Gastroesophageal sphincter (tissue), 4 donors: Measurements from ENCODE around the gene C5AR2. TPM values are rescaled to one million over a fixed set of nuclear protein-coding genes. Genes with fewer than 3 reads are reported as not detected.

ENCODE experiments used
- ATAC-seq: fragments of 150-250 bp; one replicate; pipeline ENCODE4 v1.9.1; 2016; ENCODE audit warnings: mild to moderate bottlenecking, moderate library complexity
- H3K27ac ChIP-seq, 4 donors: fragments of 200-600 bp; sonication (generic) in 3 of 4; 1 replicate in 3 of 4; 2 replicates in 1 of 4; pipeline ENCODE4 v1.5.1; 2016 to 2019
- H3K27me3 ChIP-seq: fragments of 200-600 bp; sonication (generic); one replicate; pipeline ENCODE4 v1.5.1; 2019
- H3K36me3 ChIP-seq, 2 donors: fragments of 200-600 bp; sonication (generic); one replicate each; pipeline ENCODE4 v1.5.1; 2019; ENCODE audit warnings: control low read depth in 1 of 2
- H3K4me1 ChIP-seq, 3 donors: fragments of 200-600 bp; sonication (generic); 1 replicate in 2 of 3; 2 replicates in 1 of 3; pipeline ENCODE4 v1.5.1; 2016 to 2019; ENCODE audit warnings: control low read depth in 2 of 3
- H3K4me3 ChIP-seq, 2 donors: fragments of 200-600 bp; sonication (generic); one replicate each; pipeline ENCODE4 v1.5.1; 2019; ENCODE audit warnings: mild to moderate bottlenecking in 1 of 2, moderate library complexity in 1 of 2
- H3K9me3 ChIP-seq, 3 donors: fragments of 200-600 bp; sonication (generic); one replicate each; pipeline ENCODE4 v1.5.1; 2017 to 2019; ENCODE audit warnings: control low read depth in 2 of 3
- CTCF ChIP-seq, 4 experiments: fragments of 200-600 bp in 2 of 4; fragments of 450-650 bp in 2 of 4; sonication (generic) in 1 of 4; IDR thresholded peaks; one replicate each; pipeline ENCODE4 v1.5.1; 2017 to 2019; ENCODE audit warnings: antibody characterized with exemption in 4 of 4, mild to moderate bottlenecking in 2 of 4, moderate library complexity in 2 of 4
- EP300 ChIP-seq: sonication (generic); formaldehyde crosslinking; IDR thresholded peaks from one replicate; pipeline ENCODE4 v1.6.1; 2017; ENCODE audit warnings: antibody characterized with exemption, mild to moderate bottlenecking
- POLR2A ChIP-seq, 2 donors: fragments of 450-650 bp; IDR thresholded peaks; one replicate each; pipeline ENCODE4 v1.6.1; 2017; ENCODE audit warnings: antibody characterized with exemption in 2 of 2, mild to moderate bottlenecking in 2 of 2, moderate library complexity in 1 of 2
- POLR2AphosphoS5 ChIP-seq: sonication (generic); formaldehyde crosslinking; IDR thresholded peaks from one replicate; pipeline ENCODE4 v1.6.1; 2017; ENCODE audit warnings: antibody characterized with exemption
- WGBS, 2 donors: methylation state at CpG; one replicate each; pipeline ENCODE4 v1.1.5; 2018; ENCODE audit warnings: low coverage in 1 of 2; 5-methylcytosine and 5-hydroxymethylcytosine counted together
- total RNA-seq, 4 donors: library from RNA; depleted of rRNA; stranded (reverse); fragments of >200 nt; gene quantifications; one replicate each; pipeline ENCODE4 v1.1.0, GENCODE V29; 2016

C5AR2 gene
- total RNA-seq, 4 donors from 2014 or later = 0.15 to 2.3 (median 1.2) TPM

GRCh38 chr19:47302249-47302648 lies 29.7 kb upstream of the C5AR2 start:
- TF ChIP-seq CTCF (IDR thresholded peaks at IDR 0.05) (no peak), EP300 (no peak), POLR2AphosphoS5 (no peak), POLR2A (IDR thresholded peaks at IDR 0.05) (no peak)
- H3K4me1 ChIP-seq = peaks cover 0 to 12% (median 0%) of the 10 kb centered on the region in 3 donors
- no peaks in the 10 kb centered on the region for H3K9me3 ChIP-seq
- H3K36me3 ChIP-seq = no peaks in the 10 kb centered on the region
- H3K27ac ChIP-seq = no peak overlapping the region
- WGBS, 2 donors = 83 to 90% methylated on average over 2 to 10 of the region's 10 CpGs
- no peak for ATAC-seq
- no peak overlapping the region for H3K4me3 ChIP-seq
- no peaks in the 10 kb centered on the region for H3K27me3 ChIP-seq

- H3K4me3 ChIP-seq = no peak overlapping the region
- H3K27me3 ChIP-seq = no peaks in the 10 kb centered on the region
- no peak overlapping the region for H3K27ac ChIP-seq
- no peaks in the 10 kb centered on the region for H3K9me3 ChIP-seq
- peaks cover 0 to 15% (median 0%) of the 10 kb centered on the region in 3 donors for H3K4me1 ChIP-seq
- TF ChIP-seq CTCF (IDR thresholded peaks at IDR 0.05) (no peak), POLR2AphosphoS5 (no peak), EP300 (no peak), POLR2A (IDR thresholded peaks at IDR 0.05) (no peak)
- ATAC-seq = no peak
- no peaks in the 10 kb centered on the region for H3K36me3 ChIP-seq
- WGBS, 2 donors = 71 to 85% methylated on average over 2 to 6 of the region's 6 CpGs
Observed at GRCh38 chr19:47303966-47304365, 28.0 kb upstream of the C5AR2 start.

- Histone ChIP-seq H3K9me3 (no peaks in the 10 kb centered on the region), H3K27ac (no peak overlapping the region), H3K27me3 (peaks cover 6% of the 10 kb centered on the region), H3K4me3 (no peak overlapping the region), H3K4me1 (peaks cover 0 to 16% (median 0%) of the 10 kb centered on the region in 3 donors), H3K36me3 (no peaks in the 10 kb centered on the region)
- WGBS, 2 donors = 2 to 5% methylated on average over 9 of the region's 14 CpGs
- peak; percentile 80 for ATAC-seq
- TF ChIP-seq POLR2AphosphoS5 (peak; percentile 51), CTCF (IDR thresholded peaks at IDR 0.05) (peak; percentile 77 to 97 (median 85)), POLR2A (IDR thresholded peaks at IDR 0.05) (no peak)
Observed at GRCh38 chr19:47305309-47305751, 26.6 kb upstream of the C5AR2 start.

- peaks cover 14% of the 10 kb centered on the region for H3K27me3 ChIP-seq
- WGBS, 2 donors = 100% methylated on average over 1 to 2 of the region's 3 CpGs
- TF ChIP-seq POLR2A (IDR thresholded peaks at IDR 0.05) (no peak), CTCF (IDR thresholded peaks at IDR 0.05) (no peak), EP300 (no peak), POLR2AphosphoS5 (no peak)
- H3K27ac ChIP-seq = no peak overlapping the region
- peaks cover 0 to 16% (median 0%) of the 10 kb centered on the region in 3 donors for H3K4me1 ChIP-seq
- ATAC-seq = no peak
- H3K9me3 ChIP-seq = no peaks in the 10 kb centered on the region
- no peak overlapping the region for H3K4me3 ChIP-seq
- H3K36me3 ChIP-seq = no peaks in the 10 kb centered on the region
Observed at GRCh38 chr19:47306303-47306702, 25.7 kb upstream of the C5AR2 start.

GRCh38 chr19:47309038-47309437 lies 22.9 kb upstream of the C5AR2 start:
- Histone ChIP-seq H3K36me3 (no peaks in the 10 kb centered on the region), H3K27me3 (peaks cover 30% of the 10 kb centered on the region), H3K4me3 (no peak overlapping the region), H3K27ac (no peak overlapping the region), H3K4me1 (peaks cover 0 to 16% (median 0%) of the 10 kb centered on the region in 3 donors), H3K9me3 (no peaks in the 10 kb centered on the region)
- TF ChIP-seq POLR2A (IDR thresholded peaks at IDR 0.05) (no peak), EP300 (no peak), POLR2AphosphoS5 (no peak), CTCF (IDR thresholded peaks at IDR 0.05) (no peak)
- WGBS, 2 donors = 30 to 87% methylated on average over 2 to 3 of the region's 8 CpGs
- ATAC-seq = no peak
